ENCODE measurements around the gene KIF26A. TPM values are rescaled to one million over a fixed set of nuclear protein-coding genes. Genes with fewer than 3 reads are reported as not detected.

KIF26A gene
- total and polyA plus RNA-seq, 2 of the 4 experiments (the other 2 are of a cell fraction): not detected

- Histone ChIP-seq H3K9me1 (ENCODE audit: insufficient read depth, low read length) (no peaks in the 10 kb centered on the region), H3K27ac (ENCODE audit: insufficient read depth, low read length) (no peak overlapping the region), H2BK15ac (ENCODE audit: low read depth, low read length) (no peak overlapping the region), H4K5ac (ENCODE audit: low read depth, low read length) (no peak overlapping the region), H3K4me3 (ENCODE audit: insufficient read depth, low read depth, low read length) (no peak overlapping the region), H3K56ac (ENCODE audit: extremely low read depth, insufficient read depth, low read length) (no peak overlapping the region), H3K27me3 (ENCODE audit: control insufficient read depth, insufficient read depth, low read length) (peaks cover 17% of the 10 kb centered on the region; the same call in 1 of the 2 replicates), H3K23ac (ENCODE audit: low read depth, low read length) (no peak overlapping the region), H4K20me1 (ENCODE audit: insufficient read depth, low read length) (no peaks in the 10 kb centered on the region; the same call in 1 of the 2 replicates), H2AK5ac (ENCODE audit: low read depth, low read length) (no peak overlapping the region), H2BK120ac (ENCODE audit: low read depth, low read length) (no peak overlapping the region), H3K9ac (ENCODE audit: low read depth, low read length) (no peak overlapping the region), H4K8ac (ENCODE audit: low read depth in 2 of 2, low read length in 2 of 2) (no peak overlapping the region), H4K91ac (ENCODE audit: insufficient read depth, low read depth, low read length) (no peak overlapping the region), H3K18ac (ENCODE audit: low read depth, low read length) (no peak overlapping the region), H2AK9ac (replicated peaks; ENCODE audit: low read depth, low read length, poor library complexity) (no peak overlapping the region), H3K79me1 (ENCODE audit: low read depth in 1 of 2, low read length in 2 of 2) (no peaks in the 10 kb centered on the region), H2BK5ac (ENCODE audit: low read depth, low read length, poor library complexity, severe bottlenecking) (no peak overlapping the region), H3K4ac (ENCODE audit: low read depth, low read length) (no peak overlapping the region), H3K14ac (replicated peaks; ENCODE audit: low read depth, low read length) (no peak overlapping the region), H3K36me3 (ENCODE audit: control insufficient read depth, insufficient read depth, low read length) (no peaks in the 10 kb centered on the region), H2BK20ac (ENCODE audit: low read depth, low read length) (no peak overlapping the region), H3K4me2 (ENCODE audit: low read depth, low read length) (no peak overlapping the region; the same call in 1 of the 2 replicates), H3K9me3 (ENCODE audit: control insufficient read depth, insufficient read depth, low read length) (no peaks in the 10 kb centered on the region), H3K4me1 (ENCODE audit: control insufficient read depth, insufficient read depth, low read length) (no peaks in the 10 kb centered on the region), H2AFZ (replicated peaks; ENCODE audit: low read length, poor library complexity) (no peak overlapping the region)
- no TSS peak for BruUV-seq (replicated peaks)
- 3% methylated on average over 46 of the region's 83 CpGs; no CpG with 5 or more reads in 1 of the 2 experiments for WGBS, 2 experiments (ENCODE audit: extremely low coverage in 2 of 2, insufficient read length in 1 of 2)
- no peak for DNase-seq
- intact Hi-C loops (cut with micrococcal nuclease): no loop called here
- dilution Hi-C loops (cut with HindIII; ENCODE audit: low sequenced_read_pairs, unreplicated experiment): no loop called here
- TF ChIP-seq MXI1 (IDR thresholded peaks at IDR 0.05; ENCODE audit: borderline replicate concordance, low read depth, low read length) (no peak), CEBPB (IDR thresholded peaks at IDR 0.05; ENCODE audit: low read depth, low read length) (no peak), RFX5 (IDR thresholded peaks at IDR 0.05; ENCODE audit: low read depth, low read length) (no peak)
- POLR2A ChIA-PET (ENCODE audit: unreplicated experiment): no interaction called here
- in situ Hi-C loops (cut with MboI; ENCODE audit: low sequenced_read_pairs): no loop called here
- CTCF ChIA-PET: no interaction called here
- ATAC-seq (ENCODE audit: low read depth): no peak
Observed at GRCh38 chr14:104116756-104117340, 21.5 kb upstream of the KIF26A start.

All from IMR-90 (cell line).